GM12873 (cell line): Measurements from ENCODE around the gene LAMA3.

Experiments used
- TF ChIP-seq, protein P1 (sequence below): IDR thresholded peaks from 2 replicates; pipeline ENCODE4 v1.5.1; 2012; ENCODE audit warnings: low read depth, mild to moderate bottlenecking, moderate library complexity, low read length, control low read depth; ENCODE audit not compliant: insufficient read depth; ENCODE audit errors: missing control alignments

The LAMA3 gene

DNA sequence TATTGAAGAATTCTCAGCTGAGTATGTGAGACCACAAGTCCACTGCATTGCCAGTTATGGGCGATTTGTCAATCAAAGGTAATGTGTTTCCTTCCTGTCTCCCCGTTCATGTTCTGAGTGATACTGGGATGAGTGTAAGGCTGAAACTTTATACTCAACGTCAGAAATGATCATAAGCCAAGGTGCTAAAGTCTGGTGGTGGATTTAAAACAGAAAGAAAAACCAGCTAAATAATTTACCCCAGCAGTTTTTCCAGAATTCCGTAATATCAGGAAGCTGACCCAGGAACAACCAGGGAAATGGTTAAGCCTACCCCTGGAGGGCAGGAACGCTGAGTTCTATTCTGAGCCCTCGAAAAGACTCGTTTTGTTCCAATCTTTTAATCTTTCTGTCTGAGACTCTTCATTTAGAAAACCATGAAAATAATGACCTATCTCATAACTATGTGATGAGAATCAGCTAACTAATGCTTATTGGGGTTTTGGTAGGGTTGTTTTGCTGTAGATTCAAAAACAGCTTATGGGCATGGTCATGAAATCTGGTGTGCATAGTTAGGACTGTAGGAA is 149.6 kb downstream of the LAMA3 start:
- TF ChIP-seq, protein P1, sequence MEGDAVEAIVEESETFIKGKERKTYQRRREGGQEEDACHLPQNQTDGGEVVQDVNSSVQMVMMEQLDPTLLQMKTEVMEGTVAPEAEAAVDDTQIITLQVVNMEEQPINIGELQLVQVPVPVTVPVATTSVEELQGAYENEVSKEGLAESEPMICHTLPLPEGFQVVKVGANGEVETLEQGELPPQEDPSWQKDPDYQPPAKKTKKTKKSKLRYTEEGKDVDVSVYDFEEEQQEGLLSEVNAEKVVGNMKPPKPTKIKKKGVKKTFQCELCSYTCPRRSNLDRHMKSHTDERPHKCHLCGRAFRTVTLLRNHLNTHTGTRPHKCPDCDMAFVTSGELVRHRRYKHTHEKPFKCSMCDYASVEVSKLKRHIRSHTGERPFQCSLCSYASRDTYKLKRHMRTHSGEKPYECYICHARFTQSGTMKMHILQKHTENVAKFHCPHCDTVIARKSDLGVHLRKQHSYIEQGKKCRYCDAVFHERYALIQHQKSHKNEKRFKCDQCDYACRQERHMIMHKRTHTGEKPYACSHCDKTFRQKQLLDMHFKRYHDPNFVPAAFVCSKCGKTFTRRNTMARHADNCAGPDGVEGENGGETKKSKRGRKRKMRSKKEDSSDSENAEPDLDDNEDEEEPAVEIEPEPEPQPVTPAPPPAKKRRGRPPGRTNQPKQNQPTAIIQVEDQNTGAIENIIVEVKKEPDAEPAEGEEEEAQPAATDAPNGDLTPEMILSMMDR, result no peak

DNA sequence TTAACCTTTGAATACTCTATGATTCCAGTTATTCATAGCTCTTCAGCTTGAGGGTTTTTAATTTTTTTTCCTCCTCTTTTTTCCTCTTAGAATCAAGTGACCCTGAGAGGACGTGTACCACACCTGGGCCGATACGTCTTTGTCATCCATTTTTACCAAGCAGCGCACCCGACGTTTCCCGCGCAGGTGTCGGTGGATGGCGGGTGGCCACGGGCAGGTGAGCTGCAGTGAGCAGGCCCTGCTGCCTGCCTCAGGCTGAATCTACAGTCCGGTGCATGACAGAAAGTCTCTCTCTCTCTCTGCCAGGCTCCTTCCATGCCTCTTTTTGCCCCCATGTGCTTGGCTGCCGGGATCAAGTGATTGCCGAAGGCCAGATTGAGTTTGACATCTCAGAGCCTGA is 153.1 kb downstream of the LAMA3 start:
- TF ChIP-seq, protein P1, result no peak

DNA sequence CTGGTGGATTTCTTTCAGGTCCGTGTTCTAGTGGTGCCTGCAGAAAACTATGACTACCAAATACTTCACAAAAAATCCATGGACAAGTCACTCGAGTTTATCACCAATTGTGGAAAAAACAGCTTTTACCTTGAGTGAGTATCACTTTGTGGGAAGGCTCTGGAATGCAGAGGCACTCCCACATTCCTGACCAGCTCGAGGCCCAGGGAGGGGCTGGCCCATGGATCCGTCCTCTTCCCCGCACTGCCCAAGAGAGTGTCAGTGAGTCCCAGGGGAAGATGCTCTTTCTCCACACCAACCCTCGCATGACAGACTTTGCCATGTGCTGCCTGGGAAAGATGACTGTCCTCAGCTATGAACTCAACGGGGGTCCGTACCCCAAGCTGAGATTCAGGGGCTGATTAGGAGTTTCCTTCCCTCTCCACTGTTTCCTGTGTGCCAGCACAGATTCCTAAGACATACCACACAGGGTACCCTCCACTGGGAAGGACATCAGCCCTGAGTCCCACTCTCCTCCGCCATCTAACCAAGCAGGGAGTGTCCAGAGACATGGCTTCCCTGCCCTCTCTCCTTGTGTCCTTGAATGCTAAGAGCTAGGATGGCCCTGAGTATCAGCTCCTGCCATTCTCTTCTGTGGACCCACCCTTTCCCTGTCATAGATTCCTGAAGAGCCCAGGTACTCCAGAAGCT is 155.9 kb downstream of the LAMA3 start:
- TF ChIP-seq, protein P1, result no peak

DNA sequence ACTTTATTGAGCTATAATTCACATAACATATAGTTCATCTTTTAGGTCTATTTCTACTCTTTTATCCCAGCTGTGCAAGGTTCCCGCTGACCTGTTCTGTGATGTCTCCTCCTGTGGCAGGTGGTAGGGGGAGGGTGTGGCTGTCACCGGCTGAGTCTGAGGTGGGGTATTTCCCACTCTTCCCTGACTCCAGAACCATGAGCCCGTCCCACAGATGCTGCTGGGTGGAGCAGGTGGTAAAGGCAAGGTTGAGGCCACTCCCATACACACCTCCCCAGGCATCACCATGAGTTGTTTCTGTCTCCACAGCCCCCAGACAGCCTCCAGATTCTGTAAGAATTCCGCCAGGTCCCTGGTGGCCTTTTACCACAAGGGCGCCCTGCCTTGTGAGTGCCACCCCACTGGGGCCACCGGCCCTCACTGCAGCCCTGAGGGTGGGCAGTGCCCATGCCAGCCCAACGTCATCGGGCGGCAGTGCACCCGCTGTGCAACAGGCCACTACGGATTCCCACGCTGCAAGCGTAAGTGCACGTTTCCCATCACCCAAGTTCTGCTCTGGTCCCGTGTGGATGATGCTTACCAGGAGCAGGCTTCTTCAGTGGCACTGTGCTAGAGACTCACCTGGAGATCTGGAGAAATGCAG is 156.9 kb downstream of the LAMA3 start:
- TF ChIP-seq, protein P1, result no peak

DNA sequence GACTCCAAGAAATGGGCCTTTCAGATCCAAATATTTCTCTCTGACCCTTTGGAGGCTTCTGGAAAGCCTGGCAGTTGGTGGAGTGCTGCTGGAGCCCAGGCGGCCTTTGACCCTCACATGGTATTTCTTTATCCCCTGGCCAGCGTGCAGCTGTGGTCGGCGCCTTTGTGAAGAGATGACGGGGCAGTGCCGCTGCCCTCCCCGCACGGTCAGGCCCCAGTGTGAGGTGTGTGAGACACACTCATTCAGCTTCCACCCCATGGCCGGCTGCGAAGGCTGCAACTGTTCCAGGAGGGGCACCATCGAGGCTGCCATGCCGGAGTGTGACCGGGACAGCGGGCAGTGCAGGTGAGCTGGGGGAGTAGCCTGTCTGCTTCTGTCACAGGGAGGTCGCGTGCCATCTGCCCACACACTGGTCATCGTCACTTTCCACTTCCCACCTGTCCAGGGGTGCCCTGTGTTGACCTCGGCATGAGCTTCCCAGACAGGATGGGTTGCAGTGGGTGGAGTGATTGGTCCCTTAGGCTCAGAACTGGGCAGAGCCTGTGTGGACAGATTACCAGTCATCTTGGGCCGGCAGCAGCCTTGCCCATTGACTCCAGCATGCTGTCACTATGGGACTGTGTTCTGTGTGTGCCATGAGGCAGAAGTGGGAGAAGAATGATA is 158.2 kb downstream of the LAMA3 start:
- TF ChIP-seq, protein P1, result no peak

DNA sequence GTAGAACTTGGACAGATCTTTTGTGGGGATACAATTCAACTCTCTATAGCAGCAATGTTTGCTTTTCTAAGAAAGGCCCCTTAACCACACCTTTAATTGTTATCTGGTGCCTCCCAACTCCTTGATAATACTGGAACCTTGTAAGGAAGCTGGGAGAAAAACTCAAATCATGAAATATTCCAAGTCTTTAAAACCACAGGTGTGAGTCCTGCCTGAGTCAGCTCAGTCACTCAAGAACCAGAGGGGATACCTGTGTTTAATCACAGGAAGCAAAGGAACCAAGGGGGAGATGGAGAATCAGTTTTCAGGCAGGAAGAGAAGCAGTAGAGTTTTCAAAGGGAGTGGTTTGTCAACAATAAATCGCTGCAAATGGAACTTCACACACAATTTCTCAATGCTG is 159.9 kb downstream of the LAMA3 start:
- TF ChIP-seq, protein P1, result no peak

DNA sequence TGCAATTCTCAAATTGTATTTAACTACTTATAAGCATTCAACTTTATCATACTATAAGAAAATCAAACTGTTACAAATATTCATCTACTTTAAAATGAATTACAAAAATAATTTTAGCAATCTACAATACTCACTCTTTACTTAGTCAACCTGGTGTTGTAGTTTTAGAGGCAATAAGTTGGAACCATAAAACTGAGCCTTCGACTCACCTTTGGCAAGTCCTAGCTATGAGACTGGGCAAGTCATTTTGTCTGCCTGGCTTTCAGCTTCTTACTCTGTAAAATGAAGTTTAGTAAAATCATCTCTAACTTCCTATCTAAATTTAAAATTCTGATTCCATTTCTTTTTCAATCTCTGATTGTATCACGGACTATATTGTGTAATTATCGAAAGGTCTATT is 161.0 kb downstream of the LAMA3 start:
- TF ChIP-seq, protein P1, result no peak
